ENCODE measurements around the gene POMP.

DNA sequence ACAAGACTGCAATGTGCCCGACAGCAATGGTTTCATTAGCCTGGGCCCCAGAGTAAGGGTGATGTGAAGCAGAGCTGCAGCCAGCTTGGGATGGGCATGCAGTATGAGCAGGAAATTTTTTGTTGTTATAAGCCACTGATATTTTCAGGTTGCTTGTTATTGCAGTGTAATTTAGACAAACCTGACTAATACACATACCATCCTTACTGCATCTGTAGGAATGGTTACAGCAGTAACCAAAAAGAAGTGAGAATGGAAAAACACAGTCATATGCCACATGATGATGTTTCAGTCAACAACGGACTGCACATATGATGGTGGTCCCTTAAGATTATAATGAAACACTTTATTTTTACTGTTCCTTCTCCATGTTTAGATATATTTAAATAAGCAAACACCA, 8.6 kb upstream of the POMP start:
- TF ChIP-seq CTCF (IDR thresholded peaks at IDR 0.05; ENCODE audit: low read depth, low read length) (no peak), EZH2phosphoT487 (IDR thresholded peaks at IDR 0.05; ENCODE audit: low read depth) (no peak)

Data from OCI-LY3 (cell line).